Smooth muscle cell (in vitro differentiated cells): ENCODE data around the gene SLC16A5. TPM values are rescaled to one million over a fixed set of nuclear protein-coding genes. Genes with fewer than 3 reads are reported as not detected.

ENCODE experiments used
- DNase-seq: peaks from one replicate; lab custom pipeline; 2025; ENCODE audit not compliant: unreplicated experiment; lab: John Stamatoyannopoulos, UW
- H2AFZ ChIP-seq: fragments of 200-600 bp; sonication (generic); 2 replicates; pipeline ENCODE4 v1.6.0; 2016; ENCODE audit warnings: antibody characterized with exemption, low read depth, mild to moderate bottlenecking
- H3F3A ChIP-seq: fragments of 200-600 bp; sonication (generic); 2 replicates; pipeline ENCODE4 v1.6.0; 2017; ENCODE audit warnings: antibody characterized with exemption, low read depth
- H3K27ac ChIP-seq: fragments of 200-600 bp; sonication (generic); 2 replicates; pipeline ENCODE4 v1.5.1; 2016; ENCODE audit warnings: low read depth, mild to moderate bottlenecking
- H3K27me3 ChIP-seq: fragments of 200-600 bp; sonication (generic); 2 replicates; pipeline ENCODE4 v1.6.1; 2016; ENCODE audit warnings: low read depth, mild to moderate bottlenecking
- H3K36me3 ChIP-seq: fragments of 200-600 bp; sonication (generic); 2 replicates; pipeline ENCODE4 v1.5.1; 2016; ENCODE audit warnings: low read depth
- H3K4me1 ChIP-seq: fragments of 200-600 bp; sonication (generic); 2 replicates; pipeline ENCODE4 v1.5.1; 2016; ENCODE audit warnings: low read depth
- H3K4me2 ChIP-seq: fragments of 200-600 bp; sonication (generic); 2 replicates; pipeline ENCODE4 v1.6.0; 2016; ENCODE audit warnings: mild to moderate bottlenecking
- H3K4me3 ChIP-seq: fragments of 200-600 bp; sonication (generic); 2 replicates; pipeline ENCODE4 v1.5.1; 2016; ENCODE audit warnings: mild to moderate bottlenecking
- H3K79me2 ChIP-seq: fragments of 200-600 bp; sonication (generic); 2 replicates; pipeline ENCODE4 v1.6.0; 2016; ENCODE audit warnings: low read depth, mild to moderate bottlenecking
- H3K9ac ChIP-seq: fragments of 200-600 bp; sonication (generic); 2 replicates; pipeline ENCODE4 v1.6.0; 2016; ENCODE audit warnings: low read depth
- H3K9me3 ChIP-seq: fragments of 200-600 bp; sonication (generic); replicated peaks from 2 replicates; pipeline ENCODE4 v1.5.1; 2016; ENCODE audit warnings: low read depth
- H4K20me1 ChIP-seq: fragments of 200-600 bp; sonication (generic); 2 replicates; pipeline ENCODE4 v1.6.0; 2016; ENCODE audit warnings: low read depth
- CTCF ChIP-seq: fragments of 200-600 bp; sonication (generic); IDR thresholded peaks from 2 replicates; pipeline ENCODE4 v1.5.1; 2017; ENCODE audit warnings: borderline replicate concordance, mild to moderate bottlenecking, antibody characterized with exemption; ENCODE audit not compliant: insufficient read depth, poor library complexity, severe bottlenecking
- WGBS: methylation state at CpG from one replicate; pipeline ENCODE4 v1.1.7; 2016; ENCODE audit warnings: low lambda C conversion rate; 5-methylcytosine and 5-hydroxymethylcytosine counted together
- polyA plus RNA-seq: library from polyadenylated mRNA; unstranded; fragments of >200 nt; fragmentation: Nextera tagmentation; extraction: Ambion mirVana; gene quantifications from 2 replicates; pipeline ENCODE4 v1.2.1, GENCODE V29; 2016
- total RNA-seq: library from RNA; depleted of rRNA; stranded (reverse); fragments of >200 nt; gene quantifications from 2 replicates; pipeline ENCODE4 v1.2.3, GENCODE V29; 2014

The SLC16A5 gene
- total and polyA plus RNA-seq, 2 experiments from 2014 or later: 17.1 to 22.0 TPM

- no peak for TF ChIP-seq CTCF
- Histone ChIP-seq H3K9me3 (no peaks in the 10 kb centered on the region), H3K9ac (no peak overlapping the region), H3K27me3 (no peaks in the 10 kb centered on the region), H3K4me2 (peak overlapping the region; percentile 40), H3F3A (peaks cover 15% of the 10 kb centered on the region), H3K36me3 (no peaks in the 10 kb centered on the region), H2AFZ (no peak overlapping the region), H3K4me3 (no peak overlapping the region), H4K20me1 (no peaks in the 10 kb centered on the region), H3K79me2 (no peaks in the 10 kb centered on the region), H3K4me1 (peaks cover 10% of the 10 kb centered on the region), H3K27ac (peak overlapping the region; percentile 69)
- WGBS: 67% methylated on average over 8 of the region's 8 CpGs
- no peak for DNase-seq
Measured at GRCh38 chr17:75079023-75079373, 8.8 kb upstream of the SLC16A5 start.

GRCh38 chr17:75081611-75082540 lies 5.9 kb upstream of the SLC16A5 start:
- Histone ChIP-seq H3K27me3 (no peaks in the 10 kb centered on the region), H3K79me2 (no peaks in the 10 kb centered on the region), H4K20me1 (no peaks in the 10 kb centered on the region), H2AFZ (no peak overlapping the region), H3K9ac (no peak overlapping the region), H3K4me1 (peaks cover 10% of the 10 kb centered on the region), H3K36me3 (no peaks in the 10 kb centered on the region), H3K4me3 (no peak overlapping the region), H3K4me2 (no peak overlapping the region), H3K9me3 (no peaks in the 10 kb centered on the region), H3F3A (peaks cover 15% of the 10 kb centered on the region), H3K27ac (no peak overlapping the region)
- no peak for DNase-seq
- no peak for TF ChIP-seq CTCF
- WGBS: 75% methylated on average over 13 of the region's 13 CpGs

- H3K9me3 ChIP-seq: no peaks in the 10 kb centered on the region
- no peak overlapping the region for H3K9ac ChIP-seq
- no peak overlapping the region for H2AFZ ChIP-seq
- no peaks in the 10 kb centered on the region for H4K20me1 ChIP-seq
- H3K4me2 ChIP-seq: no peak overlapping the region
- peaks cover 14% of the 10 kb centered on the region for H3K4me1 ChIP-seq
- 69% methylated on average over 6 of the region's 6 CpGs for WGBS
- TF ChIP-seq CTCF: no peak
- no peaks in the 10 kb centered on the region for H3K27me3 ChIP-seq
- no peaks in the 10 kb centered on the region for H3K36me3 ChIP-seq
- H3K4me3 ChIP-seq: no peak overlapping the region
- H3F3A ChIP-seq: peaks cover 15% of the 10 kb centered on the region
- H3K27ac ChIP-seq: no peak overlapping the region
- DNase-seq: no peak
- no peaks in the 10 kb centered on the region for H3K79me2 ChIP-seq
Measured at GRCh38 chr17:75082683-75083082, 5.1 kb upstream of the SLC16A5 start.
